HL-60/S4 treated with retinoic acid at 250 ng/mL for 4 days and 3 days (cell line): ENCODE data around the gene TMEM232.

ENCODE experiments used
- in situ Hi-C: fragments of 300-500 bp; cut with MboI; formaldehyde crosslinking; loops from 2 replicates; pipeline ENCODE4 v1.7.0; 2022; ENCODE audit warnings: low sequenced_read_pairs

TMEM232 gene

GRCh38 chr5:110413856-110414255 lies 312.6 kb downstream of the TMEM232 start:
- in situ Hi-C loops = no loop called here

- in situ Hi-C loops = no loop called here
Observed at GRCh38 chr5:110409571-110409970, 316.9 kb downstream of the TMEM232 start.

DNA sequence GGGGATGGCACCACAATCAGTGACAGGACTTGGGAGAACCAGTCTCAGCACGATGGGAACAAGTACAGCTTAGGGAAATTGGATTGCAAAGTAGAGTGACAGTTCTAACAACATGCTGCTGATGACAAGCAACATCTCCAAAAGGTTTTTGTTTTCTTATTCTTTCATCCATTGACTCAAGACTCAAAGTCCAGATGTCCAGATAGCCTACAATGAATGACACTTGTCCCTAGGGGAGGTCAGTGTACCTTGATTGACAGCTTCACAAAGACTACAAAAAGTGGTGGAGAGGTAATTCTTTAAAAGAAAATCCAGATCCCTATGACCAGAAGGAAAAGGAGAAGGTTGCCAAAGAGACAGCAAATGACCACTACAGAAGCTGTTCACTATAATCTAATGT lies 323.9 kb downstream of the TMEM232 start:
- in situ Hi-C loops = no loop called here

DNA sequence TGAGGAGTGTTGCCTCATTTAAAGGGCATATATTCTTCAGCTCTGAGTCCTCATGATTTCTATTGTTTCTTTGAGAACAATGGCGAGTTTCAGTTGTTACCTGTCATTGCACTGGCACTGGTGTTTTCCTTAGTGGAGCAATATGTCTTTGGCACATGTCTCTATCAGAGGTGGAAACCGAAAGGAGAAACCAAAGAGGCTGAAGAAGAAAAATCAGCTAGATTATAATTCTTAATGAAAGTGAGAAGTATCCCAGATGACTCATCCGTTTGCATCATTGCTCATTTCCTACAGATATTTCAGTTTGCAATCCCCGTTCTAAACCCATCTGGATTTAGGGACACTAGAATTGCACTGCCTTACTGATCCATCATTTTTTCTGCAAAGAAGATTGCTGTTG lies 324.6 kb downstream of the TMEM232 start:
- in situ Hi-C loops = no loop called here

DNA sequence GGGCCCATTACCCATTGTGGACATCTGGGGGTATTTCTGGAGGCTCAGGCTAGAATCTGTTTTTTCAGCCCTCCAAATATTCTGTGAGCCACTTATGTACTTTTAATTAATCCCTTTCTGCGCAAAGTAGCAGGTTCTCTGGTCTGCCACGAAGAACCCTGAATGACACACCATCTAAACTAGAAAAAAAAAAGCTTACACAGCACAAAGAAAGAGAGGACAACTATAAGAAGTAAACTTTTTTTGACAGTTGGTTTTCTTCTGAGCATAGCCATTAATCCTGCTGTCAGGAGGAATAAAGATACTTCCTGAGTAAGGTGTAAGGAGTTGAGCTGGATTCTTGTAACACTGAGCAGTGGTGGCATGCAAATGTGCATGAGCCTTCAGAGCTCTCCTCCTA lies 327.5 kb downstream of the TMEM232 start:
- in situ Hi-C loops = no loop called here

- in situ Hi-C loops = no loop called here
Observed at GRCh38 chr5:110397281-110397680, 329.2 kb downstream of the TMEM232 start.

DNA sequence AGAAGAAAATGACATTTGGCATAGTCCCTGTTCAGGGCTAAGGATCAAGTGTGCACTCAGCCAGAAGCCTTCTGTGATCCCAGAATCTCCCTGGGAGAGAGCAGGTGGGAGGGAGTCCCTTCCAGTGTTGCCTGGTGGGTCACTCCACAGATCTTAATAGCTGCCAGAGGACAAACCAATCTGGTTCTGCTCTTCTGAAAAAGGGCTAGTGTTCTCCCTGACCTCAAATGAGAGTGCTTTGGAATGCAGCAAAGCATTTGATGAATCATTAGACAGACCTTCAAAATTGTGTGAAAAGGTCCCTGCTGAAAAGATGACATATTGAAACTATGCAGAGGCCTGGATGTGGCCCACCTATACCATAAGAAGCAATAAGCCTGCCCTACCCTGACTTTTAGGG lies 339.7 kb downstream of the TMEM232 start:
- in situ Hi-C loops = no loop called here

- in situ Hi-C loops = no loop called here
Observed at GRCh38 chr5:110383231-110383630, 343.2 kb downstream of the TMEM232 start.

DNA sequence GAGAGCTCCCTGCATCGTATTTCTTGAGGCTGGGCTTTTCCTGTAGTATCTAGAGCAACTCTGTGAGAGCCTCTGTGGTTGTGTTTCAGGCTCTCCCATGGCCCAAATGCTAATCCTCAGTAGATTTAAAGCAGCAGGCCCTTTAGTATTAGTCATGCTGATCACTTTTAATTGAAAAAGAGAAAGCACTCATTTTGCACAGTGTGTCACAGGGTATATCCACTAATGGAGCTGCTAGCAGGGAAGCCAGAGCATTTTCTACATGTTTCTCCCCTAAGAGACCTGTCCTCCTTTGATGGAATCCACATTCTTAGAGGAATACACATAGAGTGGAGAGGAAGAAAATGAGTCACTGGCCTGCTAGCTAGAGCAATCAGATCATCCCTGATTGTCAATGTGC lies 348.5 kb downstream of the TMEM232 start:
- in situ Hi-C loops = no loop called here

- in situ Hi-C loops = no loop called here
Observed at GRCh38 chr5:110377361-110377760, 349.1 kb downstream of the TMEM232 start.

DNA sequence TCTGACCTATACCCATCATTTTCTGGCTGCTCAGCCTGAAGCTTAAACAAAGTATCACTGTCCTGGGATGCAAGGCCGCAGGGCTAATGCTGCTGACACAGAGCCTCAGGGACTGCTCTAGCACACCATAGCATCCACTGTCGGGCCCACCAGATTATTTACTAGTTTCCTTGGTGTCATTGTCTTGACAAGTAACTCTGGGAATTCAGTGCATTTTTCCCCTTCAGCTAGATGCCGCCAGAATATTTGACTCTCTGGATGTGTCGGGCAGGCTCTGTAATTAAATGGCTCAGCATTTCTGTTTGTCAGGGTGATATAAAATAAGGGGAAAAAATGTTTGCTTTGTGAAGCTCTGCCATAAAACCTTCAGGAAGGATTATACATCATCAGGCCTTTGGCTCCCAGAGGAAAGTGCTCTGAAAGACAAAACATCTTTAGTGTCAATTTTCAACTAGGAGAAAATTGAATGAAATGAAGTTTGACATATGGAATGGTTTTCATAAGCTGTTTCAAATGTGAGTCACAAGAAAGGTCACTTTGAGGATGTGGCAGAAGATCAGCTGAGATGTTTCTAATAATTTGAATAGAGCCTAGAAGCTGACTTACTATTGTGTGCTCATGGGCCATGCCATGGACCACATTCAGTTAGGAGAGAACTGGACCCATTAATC lies 350.1 kb downstream of the TMEM232 start:
- in situ Hi-C loops = no loop called here

GRCh38 chr5:110371725-110372041 lies 354.8 kb downstream of the TMEM232 start:
- in situ Hi-C loops = no loop called here

GRCh38 chr5:110371011-110371724 lies 355.3 kb downstream of the TMEM232 start:
- in situ Hi-C loops = no loop called here
